ENCODE data around the gene TMEM184C. TPM values are rescaled to one million over a fixed set of nuclear protein-coding genes. Genes with fewer than 3 reads are reported as not detected.

The TMEM184C gene
- total RNA-seq, 2 experiments from 2014 or later, result 11.7 to 15.3 TPM

GRCh38 chr4:147648656-147649055, 31.5 kb downstream of the TMEM184C start:
- Mint-ChIP-seq H3K4me3 (no peak overlapping the region), H3K4me1 (peaks cover 31% of the 10 kb centered on the region), H3K36me3 (ENCODE audit: low read depth) (peaks cover 45% of the 10 kb centered on the region), H3K27me3 (no peaks in the 10 kb centered on the region), H3K27ac (no peak overlapping the region), H3K9me3 (ENCODE audit: low read depth) (peaks cover 3% of the 10 kb centered on the region)
- intact Hi-C loops (cut with DNase I, micrococcal nuclease), result no loop called here
- CTCF ChIA-PET, result interaction anchor here (0.6 to 1.2 kb wide), 3 partner anchors 31 to 221 kb away, joined by 3 to 5 read pairs (median 5); partner anchors contain the start of gene TMEM184C
- no peak for DNase-seq
- no peak for ATAC-seq
- POLR2A ChIA-PET, result interaction anchor here (0.7 kb wide), 1 partner anchor 116 kb away, joined by 3 read pairs; no protein-coding TSS in a partner anchor

GRCh38 chr4:147651563-147651962, 34.4 kb downstream of the TMEM184C start:
- DNase-seq (peak; percentile 14), ATAC-seq (peak; percentile 80)
- Mint-ChIP-seq H3K27ac (no peak overlapping the region), H3K36me3 (ENCODE audit: low read depth) (peaks cover 55% of the 10 kb centered on the region), H3K4me3 (no peak overlapping the region), H3K9me3 (ENCODE audit: low read depth) (peaks cover 3% of the 10 kb centered on the region), H3K27me3 (no peaks in the 10 kb centered on the region), H3K4me1 (peaks cover 22% of the 10 kb centered on the region)
- intact Hi-C loops (cut with DNase I, micrococcal nuclease), result no loop called here
- ChIA-PET CTCF (interaction anchor here (0.9 to 1.0 kb wide), 2 partner anchors 35 to 215 kb away, joined by 4 to 5 read pairs; no protein-coding TSS in a partner anchor), POLR2A (no interaction called here)

- no peak for DNase-seq
- Mint-ChIP-seq H3K36me3 (ENCODE audit: low read depth) (peaks cover 44% of the 10 kb centered on the region), H3K27me3 (no peaks in the 10 kb centered on the region), H3K4me1 (peaks cover 7% of the 10 kb centered on the region), H3K9me3 (ENCODE audit: low read depth) (no peaks in the 10 kb centered on the region), H3K27ac (no peak overlapping the region), H3K4me3 (no peak overlapping the region)
- intact Hi-C loops (cut with DNase I, micrococcal nuclease), result no loop called here
- ATAC-seq, result no peak
- ChIA-PET CTCF (no interaction called here), POLR2A (no interaction called here)
These were observed 38.4 kb downstream of the TMEM184C start for GRCh38 chr4:147655639-147656038.

GRCh38 chr4:147658501-147658900, 41.3 kb downstream of the TMEM184C start:
- Mint-ChIP-seq H3K36me3 (ENCODE audit: low read depth) (peaks cover 31% of the 10 kb centered on the region), H3K27me3 (no peaks in the 10 kb centered on the region), H3K4me1 (no peaks in the 10 kb centered on the region), H3K9me3 (ENCODE audit: low read depth) (no peaks in the 10 kb centered on the region), H3K4me3 (no peak overlapping the region), H3K27ac (no peak overlapping the region)
- ChIA-PET CTCF (no interaction called here), POLR2A (no interaction called here)
- intact Hi-C loops (cut with DNase I, micrococcal nuclease), result no loop called here
- DNase-seq (no peak), ATAC-seq (no peak)

GRCh38 chr4:147674073-147674472, 56.9 kb downstream of the TMEM184C start:
- no peak overlapping the region for H3K27ac Mint-ChIP-seq
- POLR2A ChIA-PET, result no interaction called here
- no peaks in the 10 kb centered on the region for H3K4me1 Mint-ChIP-seq
- H3K27me3 Mint-ChIP-seq, result no peaks in the 10 kb centered on the region
- CTCF ChIA-PET, result interaction anchor here (1.5 to 1.9 kb wide), 3 partner anchors 34 to 193 kb away, joined by 4 to 5 read pairs (median 5); no protein-coding TSS in a partner anchor
- no peaks in the 10 kb centered on the region for H3K9me3 Mint-ChIP-seq (ENCODE audit: low read depth)
- no peak for DNase-seq
- peaks cover 28% of the 10 kb centered on the region for H3K36me3 Mint-ChIP-seq (ENCODE audit: low read depth)
- intact Hi-C loops (cut with DNase I, micrococcal nuclease), result no loop called here
- no peak overlapping the region for H3K4me3 Mint-ChIP-seq
- no peak for ATAC-seq

GRCh38 chr4:147674496-147674895, 57.3 kb downstream of the TMEM184C start:
- Mint-ChIP-seq H3K36me3 (ENCODE audit: low read depth) (peaks cover 30% of the 10 kb centered on the region), H3K4me3 (no peak overlapping the region), H3K27me3 (no peaks in the 10 kb centered on the region), H3K27ac (no peak overlapping the region), H3K9me3 (ENCODE audit: low read depth) (no peaks in the 10 kb centered on the region), H3K4me1 (no peaks in the 10 kb centered on the region)
- POLR2A ChIA-PET, result no interaction called here
- ATAC-seq, result no peak
- intact Hi-C loops (cut with DNase I, micrococcal nuclease), result no loop called here
- CTCF ChIA-PET, result interaction anchor here (1.5 to 1.9 kb wide), 3 partner anchors 34 to 193 kb away, joined by 4 to 5 read pairs (median 5); no protein-coding TSS in a partner anchor
- no peak for DNase-seq

GRCh38 chr4:147678106-147678505, 60.9 kb downstream of the TMEM184C start:
- Mint-ChIP-seq H3K36me3 (ENCODE audit: low read depth) (peaks cover 15% of the 10 kb centered on the region), H3K4me3 (no peak overlapping the region), H3K9me3 (ENCODE audit: low read depth) (no peaks in the 10 kb centered on the region), H3K4me1 (peaks cover 17% of the 10 kb centered on the region), H3K27ac (no peak overlapping the region), H3K27me3 (no peaks in the 10 kb centered on the region)
- ChIA-PET CTCF (no interaction called here), POLR2A (no interaction called here)
- DNase-seq (no peak), ATAC-seq (no peak)
- intact Hi-C loops (cut with DNase I, micrococcal nuclease), result no loop called here

GRCh38 chr4:147678796-147679549, 61.8 kb downstream of the TMEM184C start:
- intact Hi-C loops (cut with DNase I, micrococcal nuclease), result no loop called here
- DNase-seq, result peak; percentile 51
- Mint-ChIP-seq H3K4me3 (no peak overlapping the region), H3K27me3 (no peaks in the 10 kb centered on the region), H3K4me1 (peaks cover 17% of the 10 kb centered on the region), H3K36me3 (ENCODE audit: low read depth) (peaks cover 13% of the 10 kb centered on the region), H3K27ac (no peak overlapping the region), H3K9me3 (ENCODE audit: low read depth) (no peaks in the 10 kb centered on the region)
- ChIA-PET POLR2A (no interaction called here), CTCF (interaction anchor here (0.8 kb wide), 1 partner anchor 140 kb away, joined by 3 read pairs; no protein-coding TSS in a partner anchor)
- no peak for ATAC-seq

GRCh38 chr4:147682755-147683154, 65.6 kb downstream of the TMEM184C start:
- no peaks in the 10 kb centered on the region for H3K9me3 Mint-ChIP-seq (ENCODE audit: low read depth)
- no peak for DNase-seq
- H3K27ac Mint-ChIP-seq, result peak overlapping the region; percentile 91
- no peak for ATAC-seq
- peaks cover 6% of the 10 kb centered on the region for H3K27me3 Mint-ChIP-seq
- POLR2A ChIA-PET, result interaction anchor here (0.7 to 2.3 kb wide), 2 partner anchors 66 to 80 kb away, joined by 3 to 21 read pairs; partner anchors contain the start of gene TMEM184C
- peaks cover 12% of the 10 kb centered on the region for H3K36me3 Mint-ChIP-seq (ENCODE audit: low read depth)
- H3K4me3 Mint-ChIP-seq, result peak overlapping the region; percentile 92
- peaks cover 25% of the 10 kb centered on the region for H3K4me1 Mint-ChIP-seq
- CTCF ChIA-PET, result interaction anchor here (0.9 to 4.7 kb wide), 5 partner anchors 10 to 184 kb away, joined by 3 to 40 read pairs (median 4); no protein-coding TSS in a partner anchor
- intact Hi-C loops (cut with DNase I, micrococcal nuclease), result loop anchor here in 1 of 2 experiments (5.0 kb wide), 1 partner anchor 760 kb away; the partner anchor contains the start of gene NR3C2

- CTCF ChIA-PET, result interaction anchor here (0.7 to 4.7 kb wide), 7 partner anchors 10 to 184 kb away, joined by 3 to 40 read pairs (median 4); partner anchors contain the start of gene TMEM184C
- ATAC-seq (no peak), DNase-seq (peak; percentile 39)
- intact Hi-C loops (cut with DNase I, micrococcal nuclease), result loop anchor here in 1 of 2 experiments (5.0 kb wide), 1 partner anchor 759 kb away; the partner anchor contains the start of gene NR3C2
- POLR2A ChIA-PET, result interaction anchor here (0.7 to 2.3 kb wide), 2 partner anchors 66 to 79 kb away, joined by 3 to 21 read pairs; partner anchors contain the start of gene TMEM184C
- Mint-ChIP-seq H3K36me3 (ENCODE audit: low read depth) (peaks cover 12% of the 10 kb centered on the region), H3K4me3 (peak overlapping the region; percentile 92), H3K27me3 (peaks cover 6% of the 10 kb centered on the region), H3K9me3 (ENCODE audit: low read depth) (no peaks in the 10 kb centered on the region), H3K27ac (peak overlapping the region; percentile 91), H3K4me1 (peaks cover 25% of the 10 kb centered on the region)
These were observed 66.0 kb downstream of the TMEM184C start for GRCh38 chr4:147683188-147683591.
